A673 (cell line): ENCODE data around the gene TUBB. TPM values are rescaled to one million over a fixed set of nuclear protein-coding genes. Genes with fewer than 3 reads are reported as not detected.

Experiments
- BruUV-seq: library from RNA; stranded (reverse); fragments of 400-500 nt; replicated peaks from 2 replicates; lab custom pipeline; 2021; lab: Mats Ljungman, UMichigan
- CTCF ChIA-PET: fragments of 300-600 bp; sonication (Branson Sonifier 250); formaldehyde crosslinking; loops from one replicate; lab custom pipeline; 2022; ENCODE audit warnings: antibody characterized with exemption; lab: Charles Lee
- POLR2A ChIA-PET: fragments of 300-600 bp; sonication (Branson Sonifier 250); formaldehyde crosslinking; loops from one replicate; lab custom pipeline; 2022; ENCODE audit warnings: antibody characterized with exemption; ENCODE audit not compliant: low non-redundant PET; lab: Charles Lee
- DNase-seq: peaks from one replicate; pipeline ENCODE4 v3.0.0-alpha.2; 2015; ENCODE audit warnings: low spot score
- H3K27ac ChIP-seq: fragments of 200-600 bp; sonication (generic); 2 replicates; pipeline ENCODE4 v1.5.1; 2016; ENCODE audit warnings: mixed run types, low read depth, mild to moderate bottlenecking, mixed read lengths, antibody characterized with exemption, low read length; ENCODE audit not compliant: poor library complexity, severe bottlenecking
- H3K27me3 ChIP-seq: fragments of 200-600 bp; sonication (generic); replicated peaks from 2 replicates; pipeline ENCODE4 v1.6.1; 2017; ENCODE audit warnings: mixed run types, low read depth, mild to moderate bottlenecking, mixed read lengths, antibody characterized with exemption, low read length; ENCODE audit not compliant: insufficient read depth, poor library complexity
- H3K36me3 ChIP-seq: fragments of 200-600 bp; sonication (generic); 2 replicates; pipeline ENCODE4 v1.6.1; 2016; ENCODE audit warnings: mixed run types, mild to moderate bottlenecking, mixed read lengths, antibody characterized with exemption, low read length; ENCODE audit not compliant: insufficient read depth, poor library complexity, severe bottlenecking
- H3K4me1 ChIP-seq: fragments of 200-600 bp; sonication (generic); 2 replicates; pipeline ENCODE4 v1.6.1; 2017; ENCODE audit warnings: mixed run types, mild to moderate bottlenecking, mixed read lengths, antibody characterized with exemption, low read length; ENCODE audit not compliant: insufficient read depth, poor library complexity, severe bottlenecking
- H3K4me3 ChIP-seq: fragments of 200-600 bp; sonication (generic); 2 replicates; pipeline ENCODE4 v1.5.1; 2016; ENCODE audit warnings: low read depth, mixed run types, mild to moderate bottlenecking, mixed read lengths, low read length; ENCODE audit not compliant: poor library complexity, severe bottlenecking
- H3K9me3 ChIP-seq: fragments of 200-600 bp; sonication (generic); 2 replicates; pipeline ENCODE4 v1.6.1; 2016; ENCODE audit warnings: mixed run types, low read depth, mild to moderate bottlenecking, mixed read lengths, antibody characterized with exemption, low read length; ENCODE audit not compliant: poor library complexity, severe bottlenecking
- EZH2 ChIP-seq: fragments of 200-600 bp; sonication (generic); IDR thresholded peaks from 2 replicates; pipeline ENCODE4 v1.6.1; 2017; ENCODE audit warnings: borderline replicate concordance, low read depth, mild to moderate bottlenecking, mixed read lengths, antibody characterized with exemption, low read length; ENCODE audit not compliant: poor library complexity, severe bottlenecking
- intact Hi-C: fragments of 100-400 bp; cut with micrococcal nuclease; formaldehyde crosslinking; loops from one replicate; pipeline ENCODE4 v1.10.0; 2022; ENCODE audit not compliant: unreplicated experiment
- total RNA-seq: library from RNA; stranded (reverse); gene quantifications from 2 replicates; pipeline ENCODE4 v1.2.3, GENCODE V29; 2021
- TF ChIP-seq, protein P1 (sequence below): fragments of 300-800, 200-600 bp; sonication (generic); conservative IDR thresholded peaks from 2 replicates; pipeline ENCODE4 v1.5.1; 2017; ENCODE audit warnings: low read depth, mild to moderate bottlenecking, antibody characterized with exemption, low read length, moderate library complexity, mixed read lengths

Gene TUBB
- total RNA-seq, 1 experiment from 2014 or later: 1,936 TPM

DNA sequence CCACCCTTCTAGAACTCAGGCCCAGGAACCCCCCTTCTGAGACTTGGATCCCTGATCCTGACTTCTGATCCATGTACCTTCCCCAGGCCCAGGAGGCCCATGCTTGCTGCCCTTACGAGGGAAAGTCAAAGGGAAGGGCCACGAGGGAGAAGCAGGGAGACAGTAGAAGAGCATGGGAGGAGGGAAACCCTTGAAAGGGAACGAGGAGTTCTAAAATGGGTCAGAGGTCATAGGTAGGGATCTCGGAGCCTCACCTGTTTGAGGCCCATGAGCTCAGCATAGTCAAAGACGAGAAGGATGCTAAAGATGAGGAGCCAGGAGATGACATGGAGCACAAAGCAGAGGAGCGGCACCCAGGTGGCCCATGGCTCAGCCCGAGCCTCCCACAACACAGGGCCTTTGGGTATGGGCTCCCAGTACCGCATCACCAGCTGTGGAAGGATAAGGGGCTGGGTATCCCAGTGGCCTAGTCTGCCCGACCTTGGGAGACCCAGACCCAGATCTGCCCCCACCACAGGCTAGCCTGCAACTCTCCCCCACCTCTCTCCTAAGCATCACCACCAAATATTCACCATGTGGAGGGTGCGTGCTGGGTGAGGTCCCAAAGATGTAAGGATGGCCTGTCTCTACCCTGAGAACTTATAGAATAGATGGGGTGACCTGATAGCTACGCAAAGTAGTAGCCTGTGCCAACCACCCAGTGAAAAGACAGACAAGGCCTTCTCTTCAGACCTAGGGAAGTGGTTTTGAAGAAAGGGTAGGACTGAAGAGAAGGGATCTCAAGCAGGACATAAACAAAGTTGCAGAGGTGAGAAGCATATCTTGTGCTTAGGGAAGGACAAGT lies 30.9 kb upstream of the TUBB start:
- H3K4me3 ChIP-seq: peak overlapping the region; percentile 75
- BruUV-seq: no TSS peak
- DNase-seq: no peak
- H3K4me1 ChIP-seq: peaks cover 43% of the 10 kb centered on the region
- H3K27ac ChIP-seq: peak overlapping the region; percentile 70
- no peaks in the 10 kb centered on the region for H3K36me3 ChIP-seq
- no peaks in the 10 kb centered on the region for H3K27me3 ChIP-seq
- intact Hi-C loops: no loop called here
- TF ChIP-seq, protein P1, sequence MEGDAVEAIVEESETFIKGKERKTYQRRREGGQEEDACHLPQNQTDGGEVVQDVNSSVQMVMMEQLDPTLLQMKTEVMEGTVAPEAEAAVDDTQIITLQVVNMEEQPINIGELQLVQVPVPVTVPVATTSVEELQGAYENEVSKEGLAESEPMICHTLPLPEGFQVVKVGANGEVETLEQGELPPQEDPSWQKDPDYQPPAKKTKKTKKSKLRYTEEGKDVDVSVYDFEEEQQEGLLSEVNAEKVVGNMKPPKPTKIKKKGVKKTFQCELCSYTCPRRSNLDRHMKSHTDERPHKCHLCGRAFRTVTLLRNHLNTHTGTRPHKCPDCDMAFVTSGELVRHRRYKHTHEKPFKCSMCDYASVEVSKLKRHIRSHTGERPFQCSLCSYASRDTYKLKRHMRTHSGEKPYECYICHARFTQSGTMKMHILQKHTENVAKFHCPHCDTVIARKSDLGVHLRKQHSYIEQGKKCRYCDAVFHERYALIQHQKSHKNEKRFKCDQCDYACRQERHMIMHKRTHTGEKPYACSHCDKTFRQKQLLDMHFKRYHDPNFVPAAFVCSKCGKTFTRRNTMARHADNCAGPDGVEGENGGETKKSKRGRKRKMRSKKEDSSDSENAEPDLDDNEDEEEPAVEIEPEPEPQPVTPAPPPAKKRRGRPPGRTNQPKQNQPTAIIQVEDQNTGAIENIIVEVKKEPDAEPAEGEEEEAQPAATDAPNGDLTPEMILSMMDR: no peak
- TF ChIP-seq EZH2: no peak
- H3K9me3 ChIP-seq: no peaks in the 10 kb centered on the region
- POLR2A ChIA-PET: interaction anchor here (1.1 kb wide), 1 partner anchor 28 kb away, joined by 3 read pairs; the partner anchor contains the start of gene MDC1
- CTCF ChIA-PET: interaction anchor here (0.6 kb wide), 1 partner anchor 33 kb away, joined by 3 read pairs; no protein-coding TSS in a partner anchor

DNA sequence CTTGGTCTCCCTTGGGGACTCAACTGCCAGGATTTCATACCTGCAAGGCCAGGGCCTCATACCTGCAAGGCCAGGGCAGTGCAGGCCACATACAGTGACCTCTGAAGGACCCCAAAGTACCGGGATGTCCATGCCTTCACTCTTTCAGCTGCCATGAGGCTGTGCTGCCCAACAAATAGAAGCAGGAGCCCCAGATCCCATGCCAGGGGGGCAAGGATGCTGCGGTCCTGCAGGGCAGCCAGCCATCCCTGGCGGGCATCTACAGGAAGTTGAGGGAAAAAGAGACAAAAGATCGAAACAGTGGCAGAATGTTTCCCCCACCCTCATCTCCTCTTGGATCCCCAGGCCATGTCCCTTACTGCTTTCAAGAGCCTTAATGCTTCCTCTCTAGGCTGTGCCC lies 30.2 kb upstream of the TUBB start:
- Histone ChIP-seq H3K9me3 (no peaks in the 10 kb centered on the region), H3K4me1 (peaks cover 35% of the 10 kb centered on the region), H3K36me3 (no peaks in the 10 kb centered on the region), H3K4me3 (peak overlapping the region; percentile 75), H3K27me3 (no peaks in the 10 kb centered on the region), H3K27ac (peak overlapping the region; percentile 70)
- no peak for DNase-seq
- TF ChIP-seq, protein P1: no peak
- no peak for TF ChIP-seq EZH2
- no TSS peak for BruUV-seq
- intact Hi-C loops: loop anchor here (2.0 kb wide), 1 partner anchor 27 kb away; the partner anchor contains the start of gene MDC1
- CTCF ChIA-PET: no interaction called here
- POLR2A ChIA-PET: interaction anchor here (0.5 to 1.1 kb wide), 2 partner anchors 23 to 27 kb away, joined by 3 read pairs; partner anchors contain the start of gene MDC1

DNA sequence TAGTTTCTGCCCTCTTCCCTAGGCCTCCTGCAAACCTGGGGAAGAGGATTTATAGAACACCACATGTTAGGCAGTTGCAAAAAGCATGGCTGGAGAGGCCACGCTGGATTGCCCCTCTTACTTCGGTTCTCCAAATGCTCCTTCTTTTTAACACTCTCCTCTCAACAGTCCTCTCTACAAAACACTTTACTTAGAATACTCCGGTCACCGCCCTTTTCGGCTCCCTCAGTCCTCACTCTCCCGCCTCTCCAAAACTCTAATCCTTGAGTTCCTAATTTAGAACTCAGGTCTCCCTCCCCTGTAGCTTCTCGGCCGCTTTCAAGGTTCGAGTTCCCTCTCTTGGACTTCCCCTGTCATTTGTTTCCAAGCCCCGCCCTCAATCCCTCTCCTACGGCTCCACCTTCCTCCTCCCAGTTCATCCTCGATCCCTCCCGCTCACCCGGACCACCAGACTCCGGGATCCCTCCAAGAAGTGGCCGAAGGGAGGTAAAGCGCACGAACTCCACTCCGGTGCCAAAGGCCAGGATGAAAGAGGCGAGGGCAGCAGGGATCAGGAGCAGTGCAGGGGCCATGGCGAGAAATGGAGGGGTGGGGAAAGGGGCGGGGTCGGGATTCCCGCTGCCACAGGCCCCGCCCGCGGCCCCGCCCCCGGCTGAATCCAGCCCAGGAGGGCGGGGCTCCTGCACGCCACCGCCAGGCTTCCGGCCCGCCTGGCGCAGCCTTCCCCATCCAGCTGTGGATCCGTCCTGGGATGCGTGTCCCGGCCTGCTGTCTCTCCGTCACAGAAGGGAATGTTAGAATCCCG lies 29.5 kb upstream of the TUBB start, which contains the start of gene NRM:
Gene NRM, minus strand, starts transcription at position 582 of the 805 bp plus-strand sequence. Its CDS starts 10 bp downstream, at position 572.
- intact Hi-C loops: loop anchor here (2.0 kb wide), 1 partner anchor 26 kb away; the partner anchor contains the start of gene MDC1
- peak within 1 kb of the TSS; percentile 70 for H3K27ac ChIP-seq
- TSS peak; percentile 66 for BruUV-seq
- DNase-seq: peak; percentile 92
- POLR2A ChIA-PET: interaction anchor here (0.5 kb wide), 1 partner anchor 23 kb away, joined by 3 read pairs; no protein-coding TSS in a partner anchor
- no peaks in the 10 kb centered on the region for H3K36me3 ChIP-seq
- H3K4me3 ChIP-seq: peak within 1 kb of the TSS; percentile 75
- TF ChIP-seq, protein P1: no peak
- no peak for TF ChIP-seq EZH2
- H3K27me3 ChIP-seq: no peaks in the 10 kb centered on the region
- CTCF ChIA-PET: no interaction called here
- H3K9me3 ChIP-seq: no peaks in the 10 kb centered on the region
- H3K4me1 ChIP-seq: peaks cover 29% of the 10 kb centered on the region
